ENCODE measurements around the gene SFTPD. TPM values are rescaled to one million over a fixed set of nuclear protein-coding genes. Genes with fewer than 3 reads are reported as not detected.
A peak's percentile ranks its signal among the peaks of the same experiment; 100 is the strongest.

Gene SFTPD
- polyA plus RNA-seq, 6 donors from 2014 or later: not detected

GRCh38 chr10:79979976-79980687 is 31.2 kb upstream of the SFTPD start:
- Mint-ChIP-seq H3K4me3 (peak overlapping the region in 4 of 8 donors; percentile 20 to 57 (median 43)), H3K4me1 (peaks cover 1 to 22% (median 12%) of the 10 kb centered on the region in 3 donors), H3K27ac (no peak overlapping the region), H3K9me3 (peaks cover 0 to 26% (median 10%) of the 10 kb centered on the region in 7 donors), H3K36me3 (peaks cover 4 to 12% of the 10 kb centered on the region in 2 donors), H3K27me3 (peaks cover 38 to 83% (median 57%) of the 10 kb centered on the region in 3 donors)
- no peak for ATAC-seq (ENCODE audit: low read depth in 2 of 2)
- DNase-seq: no peak

DNA sequence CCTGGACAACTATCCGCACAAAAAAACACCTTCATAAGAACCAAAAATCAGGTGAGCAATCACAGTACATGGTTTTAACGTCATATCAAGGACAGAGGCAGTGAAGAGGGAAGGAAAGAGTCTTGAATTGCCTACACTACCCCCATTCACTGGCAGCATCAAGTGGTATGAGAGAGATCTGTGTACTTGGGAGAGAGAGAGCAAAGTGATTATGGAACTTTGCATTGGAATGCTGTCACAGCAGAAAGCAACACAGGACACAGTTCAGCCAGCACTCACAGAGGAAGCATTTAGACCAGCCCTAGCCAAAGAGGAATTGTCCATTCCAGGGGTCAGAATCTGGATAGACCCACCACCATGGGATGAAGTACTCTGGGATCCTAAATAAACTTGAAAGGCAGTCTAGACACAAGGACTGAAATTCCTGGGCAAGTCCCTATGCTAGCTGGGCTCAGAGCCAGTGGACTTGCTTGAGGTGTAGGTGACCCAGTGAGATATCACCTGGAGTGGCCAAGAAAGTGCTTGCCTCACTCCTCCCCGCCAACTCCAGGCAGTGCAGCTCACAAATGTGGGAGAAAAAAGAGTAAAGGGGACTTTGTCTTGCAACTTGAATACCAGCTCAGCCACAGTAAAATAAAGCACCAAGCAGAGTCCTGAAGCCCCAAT is 30.5 kb upstream of the SFTPD start:
- peaks cover 38 to 83% (median 57%) of the 10 kb centered on the region in 3 donors for H3K27me3 Mint-ChIP-seq
- peaks cover 0 to 33% (median 10%) of the 10 kb centered on the region in 7 donors for H3K9me3 Mint-ChIP-seq
- no peak for DNase-seq
- peak overlapping the region in 2 of 8 donors; percentile 30 to 31 for H3K4me3 Mint-ChIP-seq
- no peak for ATAC-seq (ENCODE audit: low read depth in 2 of 2)
- H3K4me1 Mint-ChIP-seq: peaks cover 1 to 22% (median 12%) of the 10 kb centered on the region in 3 donors
- peaks cover 4 to 14% of the 10 kb centered on the region in 2 donors for H3K36me3 Mint-ChIP-seq
- H3K27ac Mint-ChIP-seq: no peak overlapping the region

- H3K4me3 Mint-ChIP-seq: no peak overlapping the region
- peaks cover 29 to 70% (median 52%) of the 10 kb centered on the region in 3 donors for H3K27me3 Mint-ChIP-seq
- peaks cover 0 to 35% (median 10%) of the 10 kb centered on the region in 7 donors for H3K9me3 Mint-ChIP-seq
- H3K36me3 Mint-ChIP-seq: peaks cover 4 to 14% of the 10 kb centered on the region in 2 donors
- DNase-seq (no peak), ATAC-seq (ENCODE audit: low read depth in 2 of 2) (no peak)
- H3K27ac Mint-ChIP-seq: no peak overlapping the region
- H3K4me1 Mint-ChIP-seq: peaks cover 0 to 8% (median 4%) of the 10 kb centered on the region in 3 donors
These were observed 28.1 kb upstream of the SFTPD start for GRCh38 chr10:79976999-79977398.

DNA sequence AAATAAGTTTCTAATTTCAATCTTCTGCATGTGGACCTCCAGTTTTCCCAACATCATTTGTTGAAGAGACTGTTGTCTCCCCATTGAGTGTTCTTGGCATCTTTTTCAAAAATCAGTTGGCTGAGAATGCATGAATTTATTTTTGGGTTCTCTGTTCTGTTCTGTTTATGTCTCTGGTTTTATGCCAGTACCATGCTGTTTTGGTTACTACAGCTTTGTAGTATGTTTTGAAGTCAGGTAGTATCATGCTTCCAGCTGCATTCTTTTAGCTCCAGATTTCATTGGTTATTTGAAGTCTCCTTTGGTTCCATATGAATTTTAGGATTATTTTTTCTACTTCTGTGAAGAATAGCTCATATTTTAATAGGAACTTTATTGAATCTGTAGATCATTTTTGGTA is 21.2 kb upstream of the SFTPD start:
- Mint-ChIP-seq H3K27me3 (peaks cover 8 to 31% (median 25%) of the 10 kb centered on the region in 3 donors), H3K9me3 (peaks cover 2 to 33% (median 15%) of the 10 kb centered on the region in 7 donors), H3K4me3 (no peak overlapping the region), H3K27ac (no peak overlapping the region), H3K36me3 (peaks cover 0 to 14% of the 10 kb centered on the region in 2 donors), H3K4me1 (no peaks in the 10 kb centered on the region)
- DNase-seq (no peak), ATAC-seq (ENCODE audit: low read depth in 2 of 2) (no peak)

DNA sequence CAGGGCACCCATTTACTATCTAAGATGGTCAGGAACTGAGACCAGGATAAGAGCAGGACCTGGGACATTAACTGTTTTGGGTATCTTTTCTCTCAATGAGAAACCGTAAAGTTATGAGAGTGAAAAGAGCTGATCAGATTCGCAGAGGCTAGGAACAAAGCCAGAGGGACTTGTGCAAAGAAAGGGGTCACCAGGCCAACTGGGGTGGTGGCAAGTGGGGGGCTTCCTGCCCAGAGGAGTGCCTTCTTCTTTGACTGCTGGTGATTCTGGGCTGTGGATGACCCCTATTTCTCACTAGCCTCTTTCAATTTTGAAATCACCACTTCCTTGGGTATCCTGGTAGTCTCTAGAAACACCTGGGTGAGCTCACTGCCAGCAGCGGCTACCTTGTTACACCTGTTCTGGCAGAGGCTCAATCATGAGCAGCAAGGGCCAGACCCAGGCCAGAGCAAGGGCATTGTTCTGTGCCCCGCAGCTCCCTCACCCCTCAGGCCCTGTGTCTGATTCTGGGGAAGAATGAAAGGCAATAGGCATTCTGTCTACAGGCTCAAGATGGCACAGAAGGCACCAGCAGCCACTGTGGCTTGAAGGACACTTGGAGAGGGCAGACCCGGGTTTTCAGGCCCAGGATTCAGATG is 999 bp downstream of the SFTPD start:
- Mint-ChIP-seq H3K36me3 (peaks cover 7 to 16% of the 10 kb centered on the region in 2 donors), H3K27ac (peak overlapping the region in 3 of 6 donors; percentile 5 to 92 (median 25)), H3K27me3 (peaks cover 0 to 14% (median 0%) of the 10 kb centered on the region in 3 donors), H3K4me3 (no peak overlapping the region), H3K9me3 (peaks cover 0 to 22% (median 14%) of the 10 kb centered on the region in 7 donors), H3K4me1 (peaks cover 0 to 12% (median 4%) of the 10 kb centered on the region in 3 donors)
- DNase-seq (no peak), ATAC-seq (ENCODE audit: low read depth in 2 of 2) (no peak)

- H3K27me3 Mint-ChIP-seq: peaks cover 0 to 10% (median 0%) of the 10 kb centered on the region in 3 donors
- H3K4me3 Mint-ChIP-seq: no peak overlapping the region
- H3K36me3 Mint-ChIP-seq: peaks cover 7 to 16% of the 10 kb centered on the region in 2 donors
- peaks cover 0 to 17% (median 7%) of the 10 kb centered on the region in 3 donors for H3K4me1 Mint-ChIP-seq
- H3K27ac Mint-ChIP-seq: peak overlapping the region in 1 of 6 donors; percentile 47
- ATAC-seq (ENCODE audit: low read depth in 2 of 2): no peak
- peaks cover 0 to 18% (median 10%) of the 10 kb centered on the region in 7 donors for H3K9me3 Mint-ChIP-seq
- no peak for DNase-seq
These were observed 1.9 kb downstream of the SFTPD start for GRCh38 chr10:79947083-79947415.

DNA sequence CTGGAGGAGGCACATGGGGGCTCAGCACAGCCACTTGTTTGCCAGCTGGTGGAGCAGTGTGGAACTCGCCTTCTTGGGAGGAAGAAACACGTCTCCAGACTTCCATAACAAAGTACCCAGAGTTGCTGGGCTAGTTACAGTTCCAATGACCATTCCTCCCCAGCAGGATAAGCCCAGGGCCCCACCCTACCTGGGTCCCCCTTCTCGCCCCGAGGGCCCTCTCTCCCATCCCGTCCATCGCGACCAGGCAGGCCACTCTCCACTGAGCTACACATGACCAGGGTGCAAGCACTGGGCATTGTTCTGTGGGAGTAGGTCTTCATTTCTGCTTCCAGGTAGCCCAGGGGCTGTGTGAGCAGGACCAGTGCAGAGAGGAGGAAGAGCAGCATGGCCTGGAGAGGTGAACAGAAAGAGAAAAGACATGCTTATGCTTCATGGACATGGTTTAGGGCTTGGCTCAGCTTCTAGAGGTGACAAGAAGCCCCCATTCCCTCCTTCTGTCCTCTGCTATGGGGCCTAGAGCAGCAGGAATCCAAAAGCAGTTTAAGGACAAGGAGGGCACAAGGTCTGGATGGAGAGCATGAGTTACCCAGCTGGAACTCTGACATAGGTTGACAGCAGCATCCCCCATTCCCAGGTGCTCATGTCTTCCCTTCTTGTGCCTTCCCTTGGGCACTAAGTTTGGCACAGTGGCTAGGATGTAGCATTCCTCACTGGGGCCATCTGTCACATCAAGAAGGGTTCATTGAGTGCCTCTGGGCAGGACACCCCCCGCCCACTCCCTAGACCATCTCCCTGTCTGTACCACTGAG is 2.4 kb downstream of the SFTPD start:
- H3K9me3 Mint-ChIP-seq: peaks cover 0 to 13% (median 7%) of the 10 kb centered on the region in 7 donors
- H3K27ac Mint-ChIP-seq: no peak overlapping the region

GRCh38 chr10:79944428-79945395 is 4.2 kb downstream of the SFTPD start:
- H3K36me3 Mint-ChIP-seq: no peaks in the 10 kb centered on the region
- ATAC-seq (ENCODE audit: low read depth in 2 of 2): no peak
- peak overlapping the region in 4 of 6 donors; percentile 19 to 86 (median 66) for H3K27ac Mint-ChIP-seq

More for the DNA sequence above, 2.4 kb downstream of the SFTPD start:
- peaks cover 4 to 21% (median 13%) of the 10 kb centered on the region in 3 donors for H3K4me1 Mint-ChIP-seq
- no peak for ATAC-seq (ENCODE audit: low read depth in 2 of 2)
- no peak for DNase-seq
- H3K4me3 Mint-ChIP-seq: no peak overlapping the region
- peaks cover 7 to 12% of the 10 kb centered on the region in 2 donors for H3K36me3 Mint-ChIP-seq
- H3K27me3 Mint-ChIP-seq: peaks cover 0 to 10% (median 0%) of the 10 kb centered on the region in 3 donors

DNA sequence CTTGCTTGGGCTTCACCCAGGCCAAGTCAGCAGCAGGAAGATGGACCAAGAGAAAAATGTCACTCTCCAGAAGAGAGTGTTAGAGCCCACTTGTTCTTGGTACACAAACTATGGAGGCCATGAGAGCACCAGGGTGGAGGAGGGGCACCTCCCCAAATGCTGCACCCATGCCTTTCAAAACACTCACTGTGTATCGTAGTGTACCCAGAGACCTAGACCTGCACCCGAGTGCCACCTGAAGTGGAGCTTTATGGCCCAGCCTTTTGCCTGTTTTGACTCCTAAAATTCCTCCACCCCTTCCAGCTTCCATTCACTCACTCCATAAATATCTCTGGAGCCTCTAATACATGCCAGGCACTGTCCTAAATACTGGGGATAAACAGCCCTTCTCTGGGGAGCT is 5.0 kb downstream of the SFTPD start:
- no peak for ATAC-seq (ENCODE audit: low read depth in 2 of 2)
- H3K36me3 Mint-ChIP-seq: no peaks in the 10 kb centered on the region
- peaks cover 0 to 10% (median 0%) of the 10 kb centered on the region in 3 donors for H3K27me3 Mint-ChIP-seq
- H3K27ac Mint-ChIP-seq: peak overlapping the region in 1 of 6 donors; percentile 86
- H3K4me1 Mint-ChIP-seq: peaks cover 26 to 45% (median 27%) of the 10 kb centered on the region in 3 donors
- DNase-seq: no peak
- H3K4me3 Mint-ChIP-seq: no peak overlapping the region
- peaks cover 0 to 2% (median 0%) of the 10 kb centered on the region in 7 donors for H3K9me3 Mint-ChIP-seq

More at GRCh38 chr10:79944428-79945395, 4.2 kb downstream of the SFTPD start:
- H3K4me1 Mint-ChIP-seq: peaks cover 19 to 37% (median 19%) of the 10 kb centered on the region in 3 donors
- H3K9me3 Mint-ChIP-seq: peaks cover 0 to 2% (median 0%) of the 10 kb centered on the region in 7 donors
- peak overlapping the region in 1 of 8 donors; percentile 42 for H3K4me3 Mint-ChIP-seq
- peaks cover 0 to 10% (median 0%) of the 10 kb centered on the region in 3 donors for H3K27me3 Mint-ChIP-seq
- DNase-seq: no peak

GRCh38 chr10:79942261-79943185 is 6.4 kb downstream of the SFTPD start:
- DNase-seq (no peak), ATAC-seq (ENCODE audit: low read depth in 2 of 2) (no peak)
- H3K36me3 Mint-ChIP-seq: no peaks in the 10 kb centered on the region
- peaks cover 0 to 2% (median 0%) of the 10 kb centered on the region in 7 donors for H3K9me3 Mint-ChIP-seq
- peak overlapping the region in 1 of 8 donors; percentile 60 for H3K4me3 Mint-ChIP-seq
- peaks cover 39 to 59% (median 41%) of the 10 kb centered on the region in 3 donors for H3K4me1 Mint-ChIP-seq
- H3K27me3 Mint-ChIP-seq: peaks cover 0 to 10% (median 0%) of the 10 kb centered on the region in 3 donors
- peak overlapping the region in 3 of 6 donors; percentile 59 to 97 (median 96) for H3K27ac Mint-ChIP-seq
